HG02943 (cell line): Measurements from ENCODE around the gene INPP1.
"Not testable (repeated sequence)": the region's sequence is repeated elsewhere in the genome, so short reads cannot be mapped to it uniquely, and the experiment has no call there.

Experiments
- ATAC-seq: cut with Tn5 transposase; IDR thresholded peaks from one replicate; pipeline ENCODE4 v1.9.1; 2021; ENCODE audit warnings: mild to moderate bottlenecking, low read depth, moderate library complexity; ENCODE audit not compliant: unreplicated experiment

Gene INPP1, protein sequence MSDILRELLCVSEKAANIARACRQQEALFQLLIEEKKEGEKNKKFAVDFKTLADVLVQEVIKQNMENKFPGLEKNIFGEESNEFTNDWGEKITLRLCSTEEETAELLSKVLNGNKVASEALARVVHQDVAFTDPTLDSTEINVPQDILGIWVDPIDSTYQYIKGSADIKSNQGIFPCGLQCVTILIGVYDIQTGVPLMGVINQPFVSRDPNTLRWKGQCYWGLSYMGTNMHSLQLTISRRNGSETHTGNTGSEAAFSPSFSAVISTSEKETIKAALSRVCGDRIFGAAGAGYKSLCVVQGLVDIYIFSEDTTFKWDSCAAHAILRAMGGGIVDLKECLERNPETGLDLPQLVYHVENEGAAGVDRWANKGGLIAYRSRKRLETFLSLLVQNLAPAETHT

GRCh38 chr2:190343536-190344275 lies at the start of gene INPP1:
Gene INPP1 (plus strand): TSS chr2:190343589. CDS start chr2:190360103, 16,514 bp downstream.
- ATAC-seq: peak; percentile 60

- not testable (repeated sequence) for ATAC-seq
These were observed 45.5 kb upstream of the INPP1 start for GRCh38 chr2:190297880-190298279.

GRCh38 chr2:190301032-190301431 lies 42.4 kb upstream of the INPP1 start:
- no peak for ATAC-seq

DNA sequence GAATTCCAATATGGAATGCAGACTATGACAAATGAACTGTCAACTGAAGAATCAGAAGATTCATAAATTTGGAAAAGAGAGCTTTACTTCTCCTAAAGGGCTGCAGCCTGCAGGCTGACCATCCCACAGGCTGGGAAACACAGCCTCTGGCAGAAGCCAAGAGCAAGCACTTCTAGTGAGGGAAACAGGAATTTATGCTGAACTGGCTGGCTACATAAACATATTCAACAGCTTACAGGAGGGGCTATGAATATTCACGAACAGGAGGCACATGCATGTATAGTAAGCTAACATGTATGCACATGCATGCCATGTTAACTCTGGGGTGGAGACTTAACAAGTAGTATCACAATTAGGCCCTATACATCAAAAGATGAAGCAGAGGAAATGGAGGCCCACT lies 41.3 kb upstream of the INPP1 start:
- ATAC-seq: no peak

DNA sequence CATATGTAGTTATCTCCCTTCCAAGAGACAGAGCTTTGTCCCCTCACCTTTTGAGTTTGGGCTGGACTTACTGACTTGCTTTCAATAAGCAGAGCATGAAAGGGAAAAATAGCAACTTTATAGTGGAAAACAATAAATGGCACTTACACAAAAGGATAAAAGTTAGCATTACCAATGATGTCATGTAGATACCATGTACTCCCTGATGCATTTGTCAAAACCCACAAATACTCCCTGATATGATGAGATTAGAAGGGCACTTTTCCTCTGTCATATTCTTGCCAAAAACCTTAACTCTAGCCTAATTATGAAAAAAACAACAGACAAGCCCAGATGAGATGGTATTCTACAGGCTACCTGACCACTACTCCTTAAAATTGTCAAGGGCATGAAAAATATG lies 39.7 kb upstream of the INPP1 start:
- no peak for ATAC-seq

GRCh38 chr2:190304404-190304803 lies 39.0 kb upstream of the INPP1 start:
- ATAC-seq: no peak

- no peak for ATAC-seq
These were observed 35.4 kb upstream of the INPP1 start for GRCh38 chr2:190308031-190308430.

DNA sequence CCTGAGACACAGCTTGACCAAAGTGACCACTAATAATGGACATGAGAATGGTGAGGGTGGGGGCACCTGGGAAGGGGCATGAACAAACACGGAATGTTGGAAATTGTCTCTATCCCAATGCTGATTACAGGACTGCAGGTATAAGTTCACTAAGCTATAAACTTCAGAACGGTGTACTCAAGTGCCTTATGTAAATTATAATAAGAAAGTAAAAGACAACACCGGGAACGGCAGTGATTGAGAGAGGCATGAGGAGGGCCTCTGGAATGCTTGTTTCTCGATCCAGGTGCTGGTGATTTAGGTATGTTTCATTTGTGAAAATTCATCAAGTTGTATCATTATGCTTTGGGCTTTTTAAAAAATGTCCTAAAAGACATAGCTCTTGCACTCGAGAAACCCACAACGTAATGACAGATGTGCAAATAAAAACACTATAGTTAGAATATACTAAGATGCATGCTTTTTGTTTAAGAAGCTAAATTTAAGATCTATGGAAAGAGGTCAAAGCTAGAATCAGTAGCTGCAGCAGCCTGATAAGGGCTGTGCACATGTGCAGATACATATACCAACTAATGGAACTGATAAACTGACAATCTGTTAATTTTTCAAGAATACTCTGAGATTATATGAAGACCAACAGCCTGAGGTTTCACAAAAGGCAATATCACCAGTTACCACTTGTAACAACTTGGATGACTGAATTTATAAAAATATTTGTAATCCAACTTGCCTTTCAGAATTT lies 31.3 kb upstream of the INPP1 start:
- ATAC-seq: no peak

GRCh38 chr2:190312635-190313025 lies 30.8 kb upstream of the INPP1 start:
- ATAC-seq: not testable (repeated sequence)

- no peak for ATAC-seq
These were observed 29.5 kb upstream of the INPP1 start for GRCh38 chr2:190313880-190314279.

DNA sequence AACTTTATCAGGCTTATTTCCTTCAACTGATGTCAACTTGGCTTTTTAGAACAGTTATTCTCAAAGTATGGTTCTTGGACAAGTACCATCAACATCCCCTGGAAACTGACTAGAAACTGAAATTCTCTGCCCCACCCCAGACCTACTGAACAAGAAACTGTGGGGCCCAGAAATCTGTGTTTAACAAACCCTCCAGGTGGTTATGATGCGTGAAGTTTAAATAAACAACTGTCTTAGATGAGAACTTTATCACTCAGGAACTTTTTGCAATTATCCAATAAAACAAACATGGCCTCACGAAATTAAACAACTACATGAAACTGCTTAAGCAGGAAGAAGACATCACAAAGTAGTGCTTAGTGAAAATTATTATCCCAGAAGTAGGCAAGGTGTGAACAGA lies 28.1 kb upstream of the INPP1 start:
- ATAC-seq: no peak

DNA sequence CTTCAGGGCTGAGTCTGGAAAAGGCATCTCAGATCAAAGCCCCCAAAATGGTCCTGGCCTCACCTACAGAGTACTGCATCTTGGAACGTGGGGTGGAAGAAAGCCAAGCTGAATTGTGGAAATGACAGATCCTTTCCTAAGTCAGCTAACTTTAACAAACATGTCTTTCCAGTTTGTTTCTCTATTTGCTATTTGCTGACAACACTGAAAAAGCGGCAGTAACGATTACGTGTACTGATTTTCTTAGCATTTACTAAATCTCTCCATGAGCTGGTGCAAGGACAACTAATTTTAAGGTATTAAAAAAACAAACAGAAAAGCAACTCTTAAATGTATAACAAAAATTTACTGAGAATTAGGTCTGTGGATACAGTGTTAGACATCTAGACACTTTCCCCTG lies 24.9 kb upstream of the INPP1 start:
- no peak for ATAC-seq

GRCh38 chr2:190318931-190319554 lies 24.3 kb upstream of the INPP1 start:
- peak; percentile 40 for ATAC-seq

DNA sequence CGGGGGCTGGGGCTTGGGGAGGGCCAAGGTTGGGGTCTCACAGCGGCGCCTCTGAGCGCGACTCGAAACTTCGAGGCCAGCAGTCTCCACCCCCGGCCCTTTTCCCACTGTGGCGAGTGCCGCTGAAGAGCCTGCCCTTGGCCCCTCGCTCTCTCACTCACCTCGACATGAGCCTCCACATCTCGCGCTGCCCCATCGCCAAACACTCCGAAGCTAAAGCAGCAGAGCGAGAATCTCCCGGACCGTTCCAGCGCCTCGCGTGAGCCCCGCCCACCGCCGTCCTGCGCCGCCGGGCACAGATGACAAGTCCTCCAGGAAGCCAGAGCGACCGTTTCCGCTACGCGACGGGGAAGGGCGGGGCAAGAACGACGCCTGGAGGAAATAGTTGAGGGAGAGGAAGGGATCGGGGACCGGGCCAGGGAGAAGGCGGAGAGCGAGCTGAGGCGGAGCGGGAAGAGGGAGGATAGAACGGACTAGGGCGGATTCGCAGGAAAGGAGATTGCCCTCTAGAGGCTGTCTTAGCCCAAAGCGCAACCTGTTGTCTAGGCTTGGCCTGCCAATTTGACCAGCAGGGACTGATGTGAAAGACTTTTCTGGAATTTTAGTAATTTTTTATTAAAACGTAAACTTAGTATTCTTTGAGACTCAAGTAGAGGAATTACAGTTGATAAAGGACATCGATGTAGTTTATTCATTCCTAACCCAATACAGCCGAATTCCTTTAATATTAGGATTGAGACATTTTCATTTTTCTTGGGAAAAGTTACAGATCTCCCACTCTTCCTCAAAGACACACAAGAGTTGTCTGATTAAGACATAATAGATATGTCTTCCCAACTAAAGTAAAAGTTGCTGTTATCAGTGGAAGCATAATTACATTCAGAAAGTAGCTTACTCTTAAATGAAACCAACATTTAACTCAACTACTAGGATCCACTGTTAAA lies 23.6 kb upstream of the INPP1 start, which contains the start of gene HIBCH:
Gene HIBCH, minus strand, starts transcription at position 272 of the 944 bp plus-strand sequence. Its CDS starts 76 bp downstream, at position 196.
- peak; percentile 94 for ATAC-seq

DNA sequence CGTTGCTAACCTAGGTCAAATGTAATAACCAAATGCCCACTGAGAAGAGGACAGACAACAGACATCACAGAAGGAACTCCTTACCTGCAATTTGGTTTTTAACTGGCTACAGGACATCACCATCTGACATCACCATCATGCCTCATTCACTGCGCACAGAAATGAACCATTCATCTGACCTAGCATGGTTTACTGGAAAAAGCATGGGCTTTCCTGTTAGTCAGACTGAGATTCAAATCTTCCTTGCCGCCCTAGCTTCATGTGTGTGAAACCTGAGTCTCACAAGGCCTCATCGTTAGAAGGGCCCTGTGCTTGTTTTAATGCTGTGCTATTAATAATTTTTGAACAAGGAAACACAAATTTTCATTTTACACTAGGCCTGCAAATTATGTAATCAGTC lies 22.7 kb upstream of the INPP1 start:
- no peak for ATAC-seq

DNA sequence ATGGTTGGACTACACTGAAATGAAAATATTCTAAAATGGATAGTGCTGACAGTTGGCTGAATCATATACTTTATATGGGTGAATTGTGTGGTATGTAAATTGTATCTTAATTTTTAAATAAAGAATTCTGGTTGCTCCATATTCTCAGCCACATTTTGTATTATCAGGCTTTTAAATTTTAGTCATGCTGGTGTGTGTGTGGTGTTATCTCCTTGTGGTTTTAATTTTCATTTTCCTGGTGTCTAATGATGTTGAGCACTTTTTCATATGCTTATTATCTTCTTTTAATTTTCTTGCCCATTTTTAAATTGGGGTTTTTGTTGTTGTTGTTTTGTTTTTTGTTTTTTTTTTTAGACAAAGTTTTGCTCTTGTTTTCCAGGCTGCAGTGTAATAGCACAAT lies 20.0 kb upstream of the INPP1 start:
- ATAC-seq: no peak

- ATAC-seq: no peak
These were observed 17.8 kb upstream of the INPP1 start for GRCh38 chr2:190325588-190325987.

- no peak for ATAC-seq
These were observed 15.4 kb upstream of the INPP1 start for GRCh38 chr2:190327867-190328572.
